ENCODE data around the gene FCMR. TPM values are rescaled to one million over a fixed set of nuclear protein-coding genes. Genes with fewer than 3 reads are reported as not detected.

FCMR gene
- total RNA-seq, 2 experiments from 2014 or later = 49.6 to 52.1 TPM

DNA sequence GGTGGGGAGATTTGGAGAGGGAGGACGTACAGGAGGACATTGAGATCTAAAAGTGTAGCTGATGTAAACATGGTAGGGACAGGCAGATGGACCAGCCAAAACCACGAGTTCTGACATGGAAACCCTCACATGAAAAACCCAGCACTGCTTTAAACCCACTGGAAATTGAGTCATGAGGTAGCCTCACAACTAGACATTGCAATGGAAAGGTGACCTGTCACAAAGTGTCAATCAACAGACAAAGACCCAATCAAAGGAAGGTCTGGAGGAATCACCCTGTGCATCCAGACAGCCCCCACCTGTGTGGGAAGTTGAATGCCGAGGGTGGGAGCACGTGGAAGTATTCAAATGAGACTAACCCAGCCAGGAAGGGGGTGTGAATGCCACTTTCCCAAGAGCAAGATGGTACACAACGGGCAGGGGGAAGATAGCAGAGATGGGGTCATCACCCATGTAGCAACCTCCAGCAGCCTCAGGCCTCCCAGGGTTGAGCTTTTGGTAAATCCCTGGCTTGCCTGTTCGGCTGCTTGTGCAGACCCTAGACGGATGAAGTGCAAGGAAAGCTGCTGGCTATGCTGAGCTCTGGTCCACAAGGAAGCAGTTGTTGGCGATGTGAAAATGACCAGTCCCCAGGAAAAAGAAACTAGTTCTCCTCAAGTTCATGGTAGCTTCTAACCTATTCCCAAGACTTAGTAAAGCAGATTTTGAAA lies 5.6 kb downstream of the FCMR start:
- DNase-seq = no peak
- H3K4me3 Mint-ChIP-seq = peak overlapping the region; percentile 59
- peaks cover 69% of the 10 kb centered on the region for H3K4me1 Mint-ChIP-seq (ENCODE audit: low read depth)
- H3K27me3 Mint-ChIP-seq (ENCODE audit: low read depth) = no peaks in the 10 kb centered on the region
- intact Hi-C loops (cut with micrococcal nuclease) = loop anchor here (5.0 kb wide), 1 partner anchor 449 kb away; no protein-coding TSS in a partner anchor
- no peaks in the 10 kb centered on the region for H3K9me3 Mint-ChIP-seq
- peaks cover 33% of the 10 kb centered on the region for H3K36me3 Mint-ChIP-seq (ENCODE audit: low read depth)
- CTCF ChIA-PET = interaction anchor here (0.7 to 12.6 kb wide), 18 partner anchors 9 to 252 kb away, joined by 3 to 219 read pairs (median 4); partner anchors contain the start of genes IL20 and IL24
- peak overlapping the region; percentile 82 for H3K27ac Mint-ChIP-seq

DNA sequence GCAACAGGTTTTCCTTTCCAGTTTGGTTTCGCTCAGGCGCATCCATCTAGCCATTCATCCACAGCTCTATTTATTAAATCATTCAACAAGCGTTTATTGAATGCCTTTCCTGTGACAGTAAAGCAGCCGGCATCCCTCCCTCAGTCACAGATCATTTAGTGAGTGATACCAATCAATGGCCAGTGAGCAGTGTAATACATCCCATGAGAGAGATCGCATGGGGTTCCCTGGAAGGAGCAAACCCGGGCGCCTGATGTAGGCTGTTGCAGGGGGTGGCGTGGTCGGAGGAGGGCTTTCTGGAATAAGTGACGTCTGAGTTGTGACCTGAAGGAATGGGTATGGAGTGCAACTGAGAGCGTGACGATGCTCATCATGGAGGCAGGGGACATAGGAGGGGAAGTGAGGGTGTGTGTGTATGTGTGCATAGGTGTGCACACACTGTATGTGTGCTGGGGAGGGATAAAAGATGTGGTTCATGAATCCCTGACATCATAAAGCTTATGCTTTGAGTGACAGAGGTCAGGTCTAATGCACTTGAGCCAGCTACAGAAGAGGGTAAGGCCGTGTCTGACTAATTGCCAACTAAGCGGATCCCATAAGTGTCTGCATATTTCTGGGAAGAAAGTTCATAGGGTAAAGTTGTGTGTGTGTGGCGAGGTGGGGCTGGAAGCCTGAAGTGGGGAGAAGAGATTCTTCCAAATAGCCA lies 6.6 kb downstream of the FCMR start:
- Mint-ChIP-seq H3K27me3 (ENCODE audit: low read depth) (no peaks in the 10 kb centered on the region), H3K9me3 (no peaks in the 10 kb centered on the region), H3K36me3 (ENCODE audit: low read depth) (peaks cover 26% of the 10 kb centered on the region), H3K27ac (peak overlapping the region; percentile 82), H3K4me3 (peak overlapping the region; percentile 59), H3K4me1 (ENCODE audit: low read depth) (peaks cover 75% of the 10 kb centered on the region)
- CTCF ChIA-PET = interaction anchor here (0.7 to 12.6 kb wide), 13 partner anchors 16 to 189 kb away, joined by 3 to 219 read pairs (median 13); partner anchors contain the start of genes IL20 and IL24
- DNase-seq = no peak
- intact Hi-C loops (cut with micrococcal nuclease) = loop anchor here (5.0 kb wide), 1 partner anchor 448 kb away; no protein-coding TSS in a partner anchor

DNA sequence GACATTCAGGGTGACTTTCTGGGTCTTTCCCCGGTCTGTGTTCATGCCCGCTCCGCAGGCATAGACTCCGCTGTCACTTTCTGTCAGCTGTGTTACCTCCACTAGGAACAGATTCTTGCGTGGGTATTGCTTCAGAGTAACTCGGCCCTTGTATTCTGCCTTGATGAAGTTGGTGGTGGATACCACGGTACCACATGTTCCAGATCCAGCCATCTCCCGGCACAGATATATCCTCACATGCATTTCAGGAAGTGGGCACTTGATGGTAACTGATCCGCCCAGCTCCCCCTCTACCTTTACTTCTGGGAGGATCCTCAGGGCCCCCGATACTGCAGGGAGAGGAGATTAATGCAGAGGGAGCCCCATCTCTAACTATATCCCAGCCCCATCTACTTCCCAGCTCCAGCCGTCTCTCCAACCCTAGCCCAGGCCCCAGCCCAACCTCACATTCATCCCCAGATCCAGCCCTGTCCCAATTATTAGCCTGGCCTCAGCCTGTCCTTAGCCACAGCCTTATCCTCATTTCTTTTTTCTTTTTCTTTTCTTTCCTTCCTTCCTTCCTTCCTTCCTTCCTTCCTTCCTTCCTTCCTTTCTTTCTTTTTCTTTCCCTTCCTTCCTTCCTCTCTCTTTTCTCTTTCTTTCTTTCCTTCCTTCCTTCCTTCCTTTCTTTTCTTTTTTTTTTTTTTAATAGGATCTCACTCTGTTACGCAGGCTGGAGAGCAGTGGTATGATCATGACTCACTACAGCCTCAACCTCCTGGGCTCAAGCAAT lies 7.8 kb downstream of the FCMR start:
- no peak for DNase-seq
- Mint-ChIP-seq H3K27ac (no peak overlapping the region), H3K27me3 (ENCODE audit: low read depth) (no peaks in the 10 kb centered on the region), H3K9me3 (no peaks in the 10 kb centered on the region), H3K4me1 (ENCODE audit: low read depth) (peaks cover 80% of the 10 kb centered on the region), H3K4me3 (no peak overlapping the region), H3K36me3 (ENCODE audit: low read depth) (peaks cover 24% of the 10 kb centered on the region)
- CTCF ChIA-PET = interaction anchor here (0.6 to 12.6 kb wide), 12 partner anchors 8 to 249 kb away, joined by 3 to 219 read pairs (median 44); partner anchors contain the start of genes FCMR and IL20
- intact Hi-C loops (cut with micrococcal nuclease) = loop anchor here (2.0 kb wide), 2 partner anchors 305 to 585 kb away; no protein-coding TSS in a partner anchor

DNA sequence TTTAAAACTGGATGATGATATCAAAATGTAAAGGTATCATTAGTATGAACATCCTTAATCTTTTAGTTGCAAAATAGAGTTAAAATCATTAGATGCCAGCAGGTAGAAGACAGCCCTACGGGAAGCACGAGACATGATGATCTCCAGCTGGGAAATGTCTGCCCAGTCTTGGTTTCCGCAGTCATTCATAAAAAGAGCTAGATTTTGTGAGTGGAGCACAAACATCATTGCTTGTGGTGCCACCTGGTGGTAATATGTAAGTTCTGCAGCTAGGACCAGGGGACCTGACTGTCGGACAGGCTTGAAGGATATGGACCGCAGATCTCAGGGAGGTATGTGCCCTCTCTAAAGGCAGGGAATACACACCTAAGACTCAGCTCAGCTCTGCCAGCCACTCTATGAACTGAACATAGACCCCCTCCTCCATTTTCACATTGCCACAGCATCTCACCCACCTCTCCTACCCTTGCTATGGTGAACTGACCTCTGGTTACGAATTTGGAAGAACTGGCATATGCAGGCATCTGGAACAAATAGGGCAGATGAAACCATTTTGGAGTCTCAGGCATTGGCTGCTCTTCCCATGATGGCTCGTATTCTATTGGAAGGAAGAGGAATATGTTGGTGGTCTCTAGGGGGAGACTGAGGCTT lies 9.2 kb downstream of the FCMR start:
- CTCF ChIA-PET = interaction anchor here (0.6 to 12.6 kb wide), 59 partner anchors 9 to 361 kb away, joined by 3 to 219 read pairs (median 6); partner anchors contain the start of genes DYRK3, FCMR, IL10 and IL19
- Mint-ChIP-seq H3K27me3 (ENCODE audit: low read depth) (no peaks in the 10 kb centered on the region), H3K4me3 (no peak overlapping the region), H3K4me1 (ENCODE audit: low read depth) (peaks cover 84% of the 10 kb centered on the region), H3K27ac (peak overlapping the region; percentile 47), H3K9me3 (no peaks in the 10 kb centered on the region), H3K36me3 (ENCODE audit: low read depth) (peaks cover 29% of the 10 kb centered on the region)
- DNase-seq = peak; percentile 81
- intact Hi-C loops (cut with micrococcal nuclease) = loop anchor here (1.0 to 2.0 kb wide), 8 partner anchors 21 to 586 kb away; partner anchors contain the start of gene DYRK3

DNA sequence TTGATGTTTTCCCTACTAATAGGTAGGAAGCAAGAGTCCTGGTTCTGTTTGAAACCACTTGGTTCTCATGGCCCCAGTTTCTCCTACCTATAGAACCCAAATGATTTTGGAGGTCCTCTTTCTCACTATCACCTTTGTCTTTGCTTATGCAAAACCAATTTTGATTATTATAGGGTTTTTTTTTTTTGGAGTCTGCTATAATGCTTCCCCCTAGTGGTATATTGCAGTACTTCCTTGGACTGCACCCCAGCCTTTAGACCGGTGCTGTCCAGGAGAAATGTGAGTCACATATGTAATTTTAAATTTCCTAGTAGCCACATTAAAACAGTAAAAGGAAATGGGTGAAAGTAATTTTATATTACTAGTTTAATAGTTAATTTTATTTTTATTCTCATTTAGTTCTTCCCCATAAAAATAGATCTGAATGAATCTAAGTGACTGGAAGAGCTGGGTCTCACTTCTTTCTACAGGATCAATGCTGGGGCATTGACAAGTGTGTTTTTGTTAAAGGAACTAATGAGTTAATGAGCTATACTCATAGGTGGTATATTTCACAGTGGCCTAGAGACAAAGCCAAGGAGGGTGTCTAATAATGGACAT lies 10.6 kb downstream of the FCMR start:
- Mint-ChIP-seq H3K9me3 (no peaks in the 10 kb centered on the region), H3K27me3 (ENCODE audit: low read depth) (no peaks in the 10 kb centered on the region), H3K27ac (no peak overlapping the region), H3K4me1 (ENCODE audit: low read depth) (peaks cover 84% of the 10 kb centered on the region), H3K4me3 (no peak overlapping the region), H3K36me3 (ENCODE audit: low read depth) (peaks cover 28% of the 10 kb centered on the region)
- peak; percentile 63 for DNase-seq
- intact Hi-C loops (cut with micrococcal nuclease) = loop anchor here (1.0 kb wide), 3 partner anchors 20 to 177 kb away; partner anchors contain the start of gene IL20
- CTCF ChIA-PET = interaction anchor here (0.7 to 12.6 kb wide), 38 partner anchors 10 to 589 kb away, joined by 3 to 219 read pairs (median 10); partner anchors contain the start of genes DYRK3, FCMR, IL19 and IL20

- Mint-ChIP-seq H3K4me1 (ENCODE audit: low read depth) (peaks cover 84% of the 10 kb centered on the region), H3K27ac (peak overlapping the region; percentile 16), H3K4me3 (peak overlapping the region; percentile 46), H3K36me3 (ENCODE audit: low read depth) (peaks cover 30% of the 10 kb centered on the region), H3K27me3 (ENCODE audit: low read depth) (no peaks in the 10 kb centered on the region), H3K9me3 (no peaks in the 10 kb centered on the region)
- intact Hi-C loops (cut with micrococcal nuclease) = loop anchor here (5.0 kb wide), 1 partner anchor 438 kb away; the partner anchor contains the start of gene IKBKE
- CTCF ChIA-PET = interaction anchor here (0.9 to 3.6 kb wide), 23 partner anchors 7 to 1136 kb away, joined by 3 to 54 read pairs (median 6); partner anchors contain the start of genes FCMR and IL20
- no peak for DNase-seq
These were observed 11.8 kb downstream of the FCMR start for GRCh38 chr1:206909883-206910318.

GRCh38 chr1:206909161-206909882 lies 12.4 kb downstream of the FCMR start:
- peaks cover 35% of the 10 kb centered on the region for H3K36me3 Mint-ChIP-seq (ENCODE audit: low read depth)

DNA sequence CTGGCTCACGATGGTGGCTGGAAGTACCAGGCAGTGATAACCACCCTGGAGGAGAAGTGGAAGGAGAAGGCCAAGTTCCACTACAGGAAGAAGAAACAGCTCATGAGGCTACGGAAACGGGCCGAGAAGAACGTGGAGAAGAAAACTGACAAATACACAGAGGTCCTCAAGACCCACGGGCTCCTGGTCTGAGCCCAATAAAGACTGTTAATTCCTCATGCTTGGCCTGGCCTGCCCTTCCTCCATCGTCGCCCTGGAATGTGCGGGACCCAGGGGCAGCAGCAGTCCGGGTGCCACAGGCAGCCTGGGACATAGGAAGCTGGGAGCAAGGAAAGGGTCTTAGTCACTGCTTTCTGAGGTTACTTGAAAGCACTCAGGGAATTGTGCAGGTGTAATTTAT lies 13.7 kb downstream of the FCMR start:
- CTCF ChIA-PET = interaction anchor here (0.6 to 3.6 kb wide), 16 partner anchors 17 to 593 kb away, joined by 3 to 54 read pairs (median 6); partner anchors contain the start of genes IL19 and IL20
- intact Hi-C loops (cut with micrococcal nuclease) = loop anchor here (5.0 kb wide), 1 partner anchor 436 kb away; the partner anchor contains the start of gene IKBKE
- H3K36me3 Mint-ChIP-seq (ENCODE audit: low read depth) = peaks cover 47% of the 10 kb centered on the region

More at GRCh38 chr1:206909161-206909882, 12.4 kb downstream of the FCMR start:
- DNase-seq = peak; percentile 81
- peak overlapping the region; percentile 82 for H3K27ac Mint-ChIP-seq
- no peaks in the 10 kb centered on the region for H3K27me3 Mint-ChIP-seq (ENCODE audit: low read depth)
- H3K9me3 Mint-ChIP-seq = no peaks in the 10 kb centered on the region
- intact Hi-C loops (cut with micrococcal nuclease) = loop anchor here (5.0 kb wide), 1 partner anchor 437 kb away; the partner anchor contains the start of gene IKBKE
- H3K4me1 Mint-ChIP-seq (ENCODE audit: low read depth) = peaks cover 84% of the 10 kb centered on the region
- H3K4me3 Mint-ChIP-seq = peak overlapping the region; percentile 79
- CTCF ChIA-PET = interaction anchor here (0.6 to 3.6 kb wide), 39 partner anchors 8 to 1135 kb away, joined by 3 to 54 read pairs (median 5); partner anchors contain the start of genes DYRK3, FCMR, IL19 and IL20

DNA sequence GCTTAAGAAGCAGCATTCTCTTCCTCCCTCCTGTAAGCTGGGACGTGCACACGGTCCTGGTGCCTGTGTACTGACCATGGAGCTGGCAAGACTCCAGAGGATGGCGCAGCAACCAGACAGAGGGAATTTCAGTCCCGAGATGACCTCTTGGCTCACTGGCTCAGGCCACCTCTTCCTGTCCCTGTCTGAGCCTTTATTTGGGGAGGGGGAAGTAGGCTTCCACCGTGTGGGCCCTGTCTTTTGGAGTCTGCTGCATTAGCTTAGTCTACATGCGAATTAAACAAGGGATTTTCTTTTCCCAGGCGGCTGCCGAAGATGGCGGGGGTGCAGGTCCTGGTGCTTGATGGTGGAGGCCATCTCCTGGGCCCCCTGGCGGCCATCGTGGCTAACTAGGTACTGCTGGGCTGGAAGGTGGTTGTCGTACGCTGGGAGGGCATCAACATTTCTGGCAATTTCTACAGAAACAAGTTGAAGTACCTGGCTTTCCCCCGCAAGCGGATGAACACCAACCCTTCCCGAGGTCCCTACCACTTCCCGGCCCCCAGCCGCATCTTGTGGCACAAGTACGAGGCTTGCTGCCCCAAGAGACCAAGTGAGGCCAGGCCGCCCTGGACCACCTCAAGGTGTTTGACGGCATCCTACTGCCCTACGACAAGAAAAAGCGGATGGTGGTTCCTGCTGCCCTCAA lies 14.3 kb downstream of the FCMR start:
- H3K4me3 Mint-ChIP-seq = no peak overlapping the region

More for the DNA sequence above, 13.7 kb downstream of the FCMR start:
- peak overlapping the region; percentile 6 for H3K27ac Mint-ChIP-seq
- no peaks in the 10 kb centered on the region for H3K9me3 Mint-ChIP-seq
- H3K27me3 Mint-ChIP-seq (ENCODE audit: low read depth) = no peaks in the 10 kb centered on the region
- H3K4me1 Mint-ChIP-seq (ENCODE audit: low read depth) = peaks cover 86% of the 10 kb centered on the region
- no peak for DNase-seq
- peak overlapping the region; percentile 17 for H3K4me3 Mint-ChIP-seq

More for the DNA sequence above, 14.3 kb downstream of the FCMR start:
- H3K36me3 Mint-ChIP-seq (ENCODE audit: low read depth) = peaks cover 49% of the 10 kb centered on the region
- intact Hi-C loops (cut with micrococcal nuclease) = loop anchor here (5.0 kb wide), 1 partner anchor 435 kb away; the partner anchor contains the start of gene IKBKE
- no peaks in the 10 kb centered on the region for H3K9me3 Mint-ChIP-seq
- peak overlapping the region; percentile 52 for H3K27ac Mint-ChIP-seq
- no peaks in the 10 kb centered on the region for H3K27me3 Mint-ChIP-seq (ENCODE audit: low read depth)
- H3K4me1 Mint-ChIP-seq (ENCODE audit: low read depth) = peaks cover 86% of the 10 kb centered on the region
- DNase-seq = peak; percentile 7
- CTCF ChIA-PET = interaction anchor here (1.0 to 3.6 kb wide), 12 partner anchors 9 to 299 kb away, joined by 3 to 54 read pairs (median 5); partner anchors contain the start of genes FCMR and IL20
